Right atrium auricular region (tissue), 2 donors: Measurements from ENCODE around the gene SMAD6. TPM values are rescaled to one million over a fixed set of nuclear protein-coding genes. Genes with fewer than 3 reads are reported as not detected.

Experiments used
- DNase-seq: peaks from one replicate; pipeline ENCODE4 v3.0.0-alpha.2; 2019; ENCODE audit warnings: low spot score
- H3K27ac ChIP-seq, 2 donors: fragments of 200-600 bp; sonication (generic); 1 replicate in 1 of 2; 2 replicates in 1 of 2; pipeline ENCODE4 v1.5.1; 2016 to 2019
- H3K27me3 ChIP-seq, 2 donors: fragments of 200-600 bp; sonication (generic); one replicate each; pipeline versions ENCODE4 v1.5.1 to v1.6.0; 2017 to 2019
- H3K36me3 ChIP-seq: fragments of 200-600 bp; sonication (generic); one replicate; pipeline ENCODE4 v1.5.1; 2016
- H3K4me1 ChIP-seq, 2 donors: fragments of 200-600 bp; sonication (generic); one replicate each; pipeline versions ENCODE4 v1.5.1 to v1.6.0; 2017 to 2019
- H3K4me3 ChIP-seq, 2 donors: fragments of 200-600 bp; sonication (generic); 1 replicate in 1 of 2; 2 replicates in 1 of 2; pipeline ENCODE4 v1.5.1; 2017 to 2019; ENCODE audit warnings: mild to moderate bottlenecking in 1 of 2, moderate library complexity in 1 of 2
- H3K9me3 ChIP-seq, 2 donors: fragments of 200-600 bp; sonication (generic); one replicate each; pipeline ENCODE4 v1.5.1; 2019
- total RNA-seq, 2 donors: library from RNA; depleted of rRNA; stranded (reverse); fragments of >200 nt; gene quantifications; one replicate each; pipeline ENCODE4 v1.1.0, GENCODE V29; 2016
- TF ChIP-seq, protein P1 (sequence below), 2 donors: fragments of 200-600 bp; sonication (generic); IDR thresholded peaks; one replicate each; pipeline ENCODE4 v1.5.1; 2019; ENCODE audit warnings: antibody characterized with exemption in 2 of 2

SMAD6 gene
- total RNA-seq, 2 donors from 2014 or later: 20.8 to 104 TPM

DNA sequence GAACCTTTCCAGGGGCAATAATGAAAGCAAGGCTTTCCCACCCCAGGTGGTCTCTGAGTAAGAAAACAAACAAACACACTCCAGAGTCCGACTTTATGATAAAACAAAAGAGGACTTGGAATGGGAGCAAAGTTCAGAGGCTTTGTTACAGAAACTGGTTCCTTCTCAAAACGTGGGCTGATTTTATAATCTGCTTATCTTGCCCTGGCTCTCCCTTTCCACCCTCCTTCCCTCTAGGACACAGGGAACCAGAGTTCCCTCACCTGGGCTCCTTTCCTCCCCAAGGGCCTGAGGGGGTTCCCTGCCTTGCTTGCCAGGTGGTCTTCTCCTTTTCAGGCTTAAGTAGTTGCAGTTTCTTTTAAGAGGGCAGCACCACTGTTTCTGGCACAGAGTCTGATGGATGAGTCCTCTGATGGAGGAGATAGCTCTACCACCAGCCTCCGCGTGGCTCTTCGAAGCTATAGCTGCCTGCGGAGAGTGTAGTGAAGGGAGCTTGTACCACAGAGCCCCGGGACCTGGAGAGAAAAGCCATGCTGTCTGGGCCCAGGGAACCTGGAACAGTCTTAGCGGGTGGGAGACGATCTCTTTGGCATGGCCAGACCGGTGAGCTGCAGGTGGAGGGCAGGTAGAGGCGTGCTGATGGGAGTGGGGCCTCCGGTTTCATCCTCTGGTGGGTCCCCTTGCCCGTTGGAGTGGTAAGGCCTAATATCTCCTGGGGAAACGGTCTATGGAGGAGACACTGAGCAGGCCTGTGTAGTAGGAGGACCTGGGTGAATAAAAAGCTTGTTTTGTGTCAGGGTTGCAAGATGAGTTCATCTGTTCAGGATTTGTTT is 68.7 kb downstream of the SMAD6 start:
- Histone ChIP-seq H3K4me3 (no peak overlapping the region), H3K27ac (no peak overlapping the region), H3K27me3 (no peaks in the 10 kb centered on the region), H3K4me1 (peaks cover 0 to 53% of the 10 kb centered on the region in 2 donors), H3K36me3 (no peaks in the 10 kb centered on the region), H3K9me3 (no peaks in the 10 kb centered on the region)
- TF ChIP-seq, protein P1, sequence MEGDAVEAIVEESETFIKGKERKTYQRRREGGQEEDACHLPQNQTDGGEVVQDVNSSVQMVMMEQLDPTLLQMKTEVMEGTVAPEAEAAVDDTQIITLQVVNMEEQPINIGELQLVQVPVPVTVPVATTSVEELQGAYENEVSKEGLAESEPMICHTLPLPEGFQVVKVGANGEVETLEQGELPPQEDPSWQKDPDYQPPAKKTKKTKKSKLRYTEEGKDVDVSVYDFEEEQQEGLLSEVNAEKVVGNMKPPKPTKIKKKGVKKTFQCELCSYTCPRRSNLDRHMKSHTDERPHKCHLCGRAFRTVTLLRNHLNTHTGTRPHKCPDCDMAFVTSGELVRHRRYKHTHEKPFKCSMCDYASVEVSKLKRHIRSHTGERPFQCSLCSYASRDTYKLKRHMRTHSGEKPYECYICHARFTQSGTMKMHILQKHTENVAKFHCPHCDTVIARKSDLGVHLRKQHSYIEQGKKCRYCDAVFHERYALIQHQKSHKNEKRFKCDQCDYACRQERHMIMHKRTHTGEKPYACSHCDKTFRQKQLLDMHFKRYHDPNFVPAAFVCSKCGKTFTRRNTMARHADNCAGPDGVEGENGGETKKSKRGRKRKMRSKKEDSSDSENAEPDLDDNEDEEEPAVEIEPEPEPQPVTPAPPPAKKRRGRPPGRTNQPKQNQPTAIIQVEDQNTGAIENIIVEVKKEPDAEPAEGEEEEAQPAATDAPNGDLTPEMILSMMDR (IDR thresholded peaks at IDR 0.05): no peak
- DNase-seq: no peak

- peaks cover 0 to 48% of the 10 kb centered on the region in 2 donors for H3K4me1 ChIP-seq
- DNase-seq: no peak
- no peak overlapping the region for H3K27ac ChIP-seq
- no peaks in the 10 kb centered on the region for H3K36me3 ChIP-seq
- no peaks in the 10 kb centered on the region for H3K9me3 ChIP-seq
- H3K4me3 ChIP-seq: no peak overlapping the region
- TF ChIP-seq, protein P1 (IDR thresholded peaks at IDR 0.05): no peak
- H3K27me3 ChIP-seq: no peaks in the 10 kb centered on the region
These were observed 69.3 kb downstream of the SMAD6 start for GRCh38 chr15:66771351-66771650.

DNA sequence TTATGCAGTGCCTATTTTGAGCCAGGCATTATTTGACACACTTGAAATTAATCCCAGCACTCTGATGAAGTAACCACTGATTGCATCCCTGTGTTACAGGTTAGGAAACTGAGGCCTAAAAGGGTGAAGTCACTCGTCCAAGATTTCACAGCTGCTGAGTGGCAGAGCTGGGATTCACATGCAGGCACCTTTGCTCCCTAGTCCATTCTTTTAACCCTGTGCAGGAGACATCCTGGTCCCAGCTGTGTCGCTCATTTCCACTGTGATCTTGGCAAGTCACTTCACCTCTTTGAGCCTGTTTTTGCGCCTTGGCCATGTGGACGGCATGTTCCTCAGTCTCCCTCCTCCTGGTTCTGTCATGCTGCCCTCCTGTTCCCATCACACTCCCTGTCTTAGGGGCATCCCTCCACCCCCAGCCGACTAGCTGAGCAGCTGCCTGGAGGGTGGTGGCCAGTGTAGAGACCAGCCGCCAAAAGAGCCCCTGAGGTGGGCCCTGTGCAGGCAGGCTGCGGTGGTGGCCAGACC is 70.6 kb downstream of the SMAD6 start:
- no peaks in the 10 kb centered on the region for H3K9me3 ChIP-seq
- no peaks in the 10 kb centered on the region for H3K27me3 ChIP-seq
- H3K4me1 ChIP-seq: peaks cover 0 to 50% of the 10 kb centered on the region in 2 donors
- no peak for DNase-seq
- H3K36me3 ChIP-seq: no peaks in the 10 kb centered on the region
- H3K27ac ChIP-seq: peak overlapping the region; percentile 63 to 64
- TF ChIP-seq, protein P1 (IDR thresholded peaks at IDR 0.05): no peak
- no peak overlapping the region for H3K4me3 ChIP-seq

DNA sequence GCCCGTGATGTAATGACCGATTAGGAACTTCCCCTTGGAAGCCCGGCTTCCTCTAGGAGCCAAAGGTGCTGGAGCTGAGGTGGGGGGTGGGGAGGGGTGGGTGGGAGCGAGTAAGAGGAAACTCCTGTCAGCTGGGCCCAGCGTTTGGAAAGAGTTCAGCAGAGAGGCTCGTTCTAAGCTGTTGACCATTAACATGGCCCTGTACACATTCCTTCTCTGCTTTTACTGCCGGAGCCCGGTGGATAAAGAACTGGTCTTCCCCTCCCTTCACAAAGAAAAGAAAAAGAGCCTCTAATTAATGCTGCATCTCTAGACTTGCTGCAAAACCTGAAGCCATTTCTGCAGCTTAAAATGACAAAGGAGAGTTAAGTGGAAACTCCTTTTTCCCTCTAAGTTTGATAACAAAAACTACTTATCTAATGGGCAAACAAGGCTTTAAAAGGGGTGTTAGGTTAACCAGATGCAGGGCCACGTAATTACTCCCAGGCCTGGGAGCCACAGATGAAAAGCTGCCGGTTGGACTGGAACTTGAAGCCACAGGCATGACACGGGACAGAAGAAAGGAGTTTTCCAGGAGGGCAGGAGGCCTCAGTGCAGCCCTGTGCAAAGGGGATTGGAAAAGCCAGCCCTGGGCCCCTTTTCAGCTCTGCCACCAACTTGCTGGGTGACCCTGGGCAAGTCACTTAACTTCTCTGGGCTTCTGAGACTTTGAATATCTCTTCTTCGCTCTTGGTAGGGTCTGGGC is 71.3 kb downstream of the SMAD6 start:
- H3K4me3 ChIP-seq: no peak overlapping the region
- peak overlapping the region; percentile 63 to 64 for H3K27ac ChIP-seq
- TF ChIP-seq, protein P1 (IDR thresholded peaks at IDR 0.05): no peak
- H3K4me1 ChIP-seq: peaks cover 0 to 50% of the 10 kb centered on the region in 2 donors
- H3K36me3 ChIP-seq: no peaks in the 10 kb centered on the region
- H3K27me3 ChIP-seq: no peaks in the 10 kb centered on the region
- no peak for DNase-seq
- H3K9me3 ChIP-seq: no peaks in the 10 kb centered on the region

DNA sequence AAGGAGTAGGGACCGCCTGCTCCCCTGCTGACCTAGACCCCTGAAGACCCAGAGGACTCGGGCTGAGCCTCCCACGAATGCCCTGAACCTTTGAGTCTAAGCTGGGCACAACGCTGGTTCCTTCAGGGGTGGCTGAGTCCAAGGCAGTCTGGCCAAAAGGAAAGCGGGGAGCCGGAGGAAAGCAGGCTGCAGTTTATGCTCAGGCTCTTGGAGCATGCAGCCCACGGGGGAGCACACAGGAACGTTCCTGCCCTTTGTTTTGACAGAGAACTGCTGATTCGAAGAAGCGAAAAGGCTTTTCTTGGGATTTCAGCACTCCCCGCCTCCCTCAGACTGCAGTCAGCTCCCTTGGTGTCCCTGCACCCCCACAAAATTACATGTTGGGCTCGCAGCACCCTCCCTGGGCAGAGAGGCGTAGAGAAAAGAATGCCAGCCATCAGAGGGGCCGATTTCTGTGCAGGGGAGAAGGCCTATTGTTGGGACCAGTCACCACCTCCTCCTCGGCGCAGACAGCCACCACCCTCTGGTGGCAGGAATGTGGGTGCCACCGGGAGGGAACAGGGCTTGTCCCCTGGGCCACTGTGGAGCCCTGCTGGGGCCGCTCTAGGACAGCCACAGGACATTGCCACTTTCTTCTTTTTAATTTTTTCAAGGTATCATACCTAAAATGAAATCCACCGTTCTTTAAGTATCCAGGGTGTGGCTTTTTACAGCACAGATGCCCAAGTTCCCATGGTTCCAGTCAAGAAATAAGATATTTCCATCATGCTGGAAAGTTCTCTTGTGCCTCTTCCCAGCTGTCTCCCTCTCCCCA is 72.2 kb downstream of the SMAD6 start:
- peak overlapping the region in 1 of 2 donors; percentile 10 for H3K4me3 ChIP-seq

More for the DNA sequence above, 72.2 kb downstream of the SMAD6 start:
- Histone ChIP-seq H3K36me3 (no peaks in the 10 kb centered on the region), H3K27me3 (no peaks in the 10 kb centered on the region), H3K4me1 (peaks cover 0 to 50% of the 10 kb centered on the region in 2 donors), H3K27ac (peak overlapping the region; percentile 63 to 64), H3K9me3 (no peaks in the 10 kb centered on the region)
- peak; percentile 88 for DNase-seq
- TF ChIP-seq, protein P1 (IDR thresholded peaks at IDR 0.05): peak; percentile 96 to 98
